Measurements from ENCODE around the gene IL21R.

Gene IL21R

DNA sequence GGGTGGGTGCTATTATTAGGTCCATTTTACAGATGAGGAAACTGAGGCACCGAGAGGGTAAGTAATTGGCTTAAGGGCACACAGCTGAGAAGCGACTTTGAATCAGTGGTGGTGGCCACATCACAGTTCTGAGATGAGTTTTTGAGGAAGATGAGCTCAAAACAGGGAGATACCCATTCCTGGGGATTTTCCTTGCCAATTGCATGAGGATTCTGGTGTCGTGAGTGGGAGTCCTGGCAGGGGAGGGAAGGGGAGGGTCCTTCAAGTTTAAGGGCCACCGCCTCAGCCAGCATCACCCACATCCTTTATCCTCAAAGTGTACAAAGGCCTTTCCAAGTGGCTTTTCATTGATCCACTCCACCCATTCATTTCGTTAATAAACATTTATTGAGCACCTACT lies 45.3 kb downstream of the IL21R start:
- Histone ChIP-seq H3K4me2 (ENCODE audit: low read length) (no peak overlapping the region), H3K79me2 (ENCODE audit: control insufficient read depth, insufficient read depth, low read length) (no peaks in the 10 kb centered on the region), H2BK120ac (ENCODE audit: low read depth, low read length) (no peak overlapping the region), H3K18ac (ENCODE audit: low read length) (no peak overlapping the region), H3K4me1 (ENCODE audit: control insufficient read depth, low read depth, low read length) (no peaks in the 10 kb centered on the region), H3K4ac (ENCODE audit: low read depth, low read length) (no peak overlapping the region), H3K27ac (ENCODE audit: low read depth, low read length) (no peak overlapping the region), H2BK15ac (replicated peaks; ENCODE audit: low read depth) (no peak overlapping the region), H3K23ac (ENCODE audit: low read length) (no peak overlapping the region), H4K8ac (ENCODE audit: low read depth, low read length) (no peak overlapping the region), H2AK5ac (ENCODE audit: low read length) (no peak overlapping the region), H3K9ac (ENCODE audit: low read length) (no peak overlapping the region), H3K36me3 (ENCODE audit: control insufficient read depth, insufficient read depth, low read length) (no peaks in the 10 kb centered on the region), H3K79me1 (ENCODE audit: low read length) (no peaks in the 10 kb centered on the region), H3K56ac (ENCODE audit: low read length) (no peak overlapping the region), H4K5ac (ENCODE audit: low read length) (no peak overlapping the region), H3K4me3 (ENCODE audit: low read length) (no peak overlapping the region), H3K27me3 (ENCODE audit: insufficient read depth, low read length, poor library complexity) (no peaks in the 10 kb centered on the region), H2BK5ac (ENCODE audit: low read length) (no peak overlapping the region)
- no CpG with 5 or more reads among the region's 5 CpGs for WGBS (ENCODE audit: extremely low coverage, insufficient coverage, low lambda C conversion rate)
- no peak for DNase-seq

DNA sequence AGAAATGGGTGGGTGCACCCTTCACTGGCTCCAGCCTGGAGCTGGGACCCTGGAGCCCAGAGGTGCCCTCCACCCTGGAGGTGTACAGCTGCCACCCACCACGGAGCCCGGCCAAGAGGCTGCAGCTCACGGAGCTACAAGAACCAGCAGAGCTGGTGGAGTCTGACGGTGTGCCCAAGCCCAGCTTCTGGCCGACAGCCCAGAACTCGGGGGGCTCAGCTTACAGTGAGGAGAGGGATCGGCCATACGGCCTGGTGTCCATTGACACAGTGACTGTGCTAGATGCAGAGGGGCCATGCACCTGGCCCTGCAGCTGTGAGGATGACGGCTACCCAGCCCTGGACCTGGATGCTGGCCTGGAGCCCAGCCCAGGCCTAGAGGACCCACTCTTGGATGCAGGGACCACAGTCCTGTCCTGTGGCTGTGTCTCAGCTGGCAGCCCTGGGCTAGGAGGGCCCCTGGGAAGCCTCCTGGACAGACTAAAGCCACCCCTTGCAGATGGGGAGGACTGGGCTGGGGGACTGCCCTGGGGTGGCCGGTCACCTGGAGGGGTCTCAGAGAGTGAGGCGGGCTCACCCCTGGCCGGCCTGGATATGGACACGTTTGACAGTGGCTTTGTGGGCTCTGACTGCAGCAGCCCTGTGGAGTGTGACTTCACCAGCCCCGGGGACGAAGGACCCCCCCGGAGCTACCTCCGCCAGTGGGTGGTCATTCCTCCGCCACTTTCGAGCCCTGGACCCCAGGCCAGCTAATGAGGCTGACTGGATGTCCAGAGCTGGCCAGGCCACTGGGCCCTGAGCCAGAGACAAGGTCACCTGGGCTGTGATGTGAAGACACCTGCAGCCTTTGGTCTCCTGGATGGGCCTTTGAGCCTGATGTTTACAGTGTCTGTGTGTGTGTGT lies 46.8 kb downstream of the IL21R start:
- H3K23ac ChIP-seq (ENCODE audit: low read length), result no peak overlapping the region
- H2BK120ac ChIP-seq (ENCODE audit: low read depth, low read length), result no peak overlapping the region
- no peak overlapping the region for H2AK5ac ChIP-seq (ENCODE audit: low read length)
- H3K56ac ChIP-seq (ENCODE audit: low read length), result no peak overlapping the region
- WGBS (ENCODE audit: extremely low coverage, insufficient coverage, low lambda C conversion rate), result no CpG with 5 or more reads among the region's 19 CpGs
- H2BK5ac ChIP-seq (ENCODE audit: low read length), result no peak overlapping the region
- H3K27me3 ChIP-seq (ENCODE audit: insufficient read depth, low read length, poor library complexity), result no peaks in the 10 kb centered on the region
- no peak overlapping the region for H3K27ac ChIP-seq (ENCODE audit: low read depth, low read length)
- no peak overlapping the region for H3K4me2 ChIP-seq (ENCODE audit: low read length)
- H3K36me3 ChIP-seq (ENCODE audit: control insufficient read depth, insufficient read depth, low read length), result no peaks in the 10 kb centered on the region
- no peak overlapping the region for H2BK15ac ChIP-seq (replicated peaks; ENCODE audit: low read depth)
- no peak overlapping the region for H3K9ac ChIP-seq (ENCODE audit: low read length)
- no peaks in the 10 kb centered on the region for H3K4me1 ChIP-seq (ENCODE audit: control insufficient read depth, low read depth, low read length)
- H4K5ac ChIP-seq (ENCODE audit: low read length), result no peak overlapping the region
- no peak overlapping the region for H3K4me3 ChIP-seq (ENCODE audit: low read length)
- no peaks in the 10 kb centered on the region for H3K79me2 ChIP-seq (ENCODE audit: control insufficient read depth, insufficient read depth, low read length)
- no peak overlapping the region for H4K8ac ChIP-seq (ENCODE audit: low read depth, low read length)
- no peak overlapping the region for H3K4ac ChIP-seq (ENCODE audit: low read depth, low read length)
- DNase-seq, result no peak
- no peaks in the 10 kb centered on the region for H3K79me1 ChIP-seq (ENCODE audit: low read length)
- H3K18ac ChIP-seq (ENCODE audit: low read length), result no peak overlapping the region

DNA sequence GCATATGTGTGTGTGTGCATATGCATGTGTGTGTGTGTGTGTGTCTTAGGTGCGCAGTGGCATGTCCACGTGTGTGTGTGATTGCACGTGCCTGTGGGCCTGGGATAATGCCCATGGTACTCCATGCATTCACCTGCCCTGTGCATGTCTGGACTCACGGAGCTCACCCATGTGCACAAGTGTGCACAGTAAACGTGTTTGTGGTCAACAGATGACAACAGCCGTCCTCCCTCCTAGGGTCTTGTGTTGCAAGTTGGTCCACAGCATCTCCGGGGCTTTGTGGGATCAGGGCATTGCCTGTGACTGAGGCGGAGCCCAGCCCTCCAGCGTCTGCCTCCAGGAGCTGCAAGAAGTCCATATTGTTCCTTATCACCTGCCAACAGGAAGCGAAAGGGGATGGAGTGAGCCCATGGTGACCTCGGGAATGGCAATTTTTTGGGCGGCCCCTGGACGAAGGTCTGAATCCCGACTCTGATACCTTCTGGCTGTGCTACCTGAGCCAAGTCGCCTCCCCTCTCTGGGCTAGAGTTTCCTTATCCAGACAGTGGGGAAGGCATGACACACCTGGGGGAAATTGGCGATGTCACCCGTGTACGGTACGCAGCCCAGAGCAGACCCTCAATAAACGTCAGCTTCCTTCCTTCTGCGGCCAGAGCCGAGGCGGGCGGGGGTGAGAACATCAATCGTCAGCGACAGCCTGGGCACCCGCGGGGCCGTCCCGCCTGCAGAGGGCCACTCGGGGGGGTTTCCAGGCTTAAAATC lies 47.6 kb downstream of the IL21R start:
- H3K4me3 ChIP-seq (ENCODE audit: low read length), result no peak overlapping the region
- H3K4me1 ChIP-seq (ENCODE audit: control insufficient read depth, low read depth, low read length), result no peaks in the 10 kb centered on the region
- no peak overlapping the region for H2BK5ac ChIP-seq (ENCODE audit: low read length)
- H3K4me2 ChIP-seq (ENCODE audit: low read length), result no peak overlapping the region
- no peaks in the 10 kb centered on the region for H3K36me3 ChIP-seq (ENCODE audit: control insufficient read depth, insufficient read depth, low read length)
- no peak overlapping the region for H2BK15ac ChIP-seq (replicated peaks; ENCODE audit: low read depth)
- no peaks in the 10 kb centered on the region for H3K79me1 ChIP-seq (ENCODE audit: low read length)
- no peak overlapping the region for H3K9ac ChIP-seq (ENCODE audit: low read length)
- H4K8ac ChIP-seq (ENCODE audit: low read depth, low read length), result no peak overlapping the region
- H3K18ac ChIP-seq (ENCODE audit: low read length), result no peak overlapping the region
- H2AK5ac ChIP-seq (ENCODE audit: low read length), result no peak overlapping the region
- no peak overlapping the region for H3K56ac ChIP-seq (ENCODE audit: low read length)
- no peak for DNase-seq
- no peaks in the 10 kb centered on the region for H3K79me2 ChIP-seq (ENCODE audit: control insufficient read depth, insufficient read depth, low read length)
- no peak overlapping the region for H3K4ac ChIP-seq (ENCODE audit: low read depth, low read length)
- no peak overlapping the region for H3K27ac ChIP-seq (ENCODE audit: low read depth, low read length)
- no peak overlapping the region for H2BK120ac ChIP-seq (ENCODE audit: low read depth, low read length)
- H3K23ac ChIP-seq (ENCODE audit: low read length), result no peak overlapping the region
- H4K5ac ChIP-seq (ENCODE audit: low read length), result no peak overlapping the region
- WGBS (ENCODE audit: extremely low coverage, insufficient coverage, low lambda C conversion rate), result no CpG with 5 or more reads among the region's 31 CpGs
- H3K27me3 ChIP-seq (ENCODE audit: insufficient read depth, low read length, poor library complexity), result no peaks in the 10 kb centered on the region

DNA sequence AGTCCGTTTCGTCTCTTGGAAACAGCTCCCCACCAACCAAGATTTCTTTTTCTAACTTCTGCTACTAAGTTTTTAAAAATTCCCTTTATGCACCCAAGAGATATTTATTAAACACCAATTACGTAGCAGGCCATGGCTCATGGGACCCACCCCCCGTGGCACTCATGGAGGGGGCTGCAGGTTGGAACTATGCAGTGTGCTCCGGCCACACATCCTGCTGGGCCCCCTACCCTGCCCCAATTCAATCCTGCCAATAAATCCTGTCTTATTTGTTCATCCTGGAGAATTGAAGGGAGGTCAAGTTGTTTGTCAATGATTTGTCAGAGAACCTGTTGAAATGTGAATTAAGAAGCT lies 48.2 kb downstream of the IL21R start:
- no CpG with 5 or more reads among the region's 5 CpGs for WGBS (ENCODE audit: extremely low coverage, insufficient coverage, low lambda C conversion rate)
- H3K4me2 ChIP-seq (ENCODE audit: low read length), result no peak overlapping the region
- no peak overlapping the region for H2BK120ac ChIP-seq (ENCODE audit: low read depth, low read length)
- no peak overlapping the region for H3K4ac ChIP-seq (ENCODE audit: low read depth, low read length)
- H3K18ac ChIP-seq (ENCODE audit: low read length), result no peak overlapping the region
- H3K79me1 ChIP-seq (ENCODE audit: low read length), result no peaks in the 10 kb centered on the region
- no peak overlapping the region for H3K4me3 ChIP-seq (ENCODE audit: low read length)
- H3K23ac ChIP-seq (ENCODE audit: low read length), result no peak overlapping the region
- H3K79me2 ChIP-seq (ENCODE audit: control insufficient read depth, insufficient read depth, low read length), result no peaks in the 10 kb centered on the region
- H3K27ac ChIP-seq (ENCODE audit: low read depth, low read length), result no peak overlapping the region
- no peak overlapping the region for H2BK5ac ChIP-seq (ENCODE audit: low read length)
- no peak overlapping the region for H3K56ac ChIP-seq (ENCODE audit: low read length)
- H4K8ac ChIP-seq (ENCODE audit: low read depth, low read length), result no peak overlapping the region
- H4K5ac ChIP-seq (ENCODE audit: low read length), result no peak overlapping the region
- no peak overlapping the region for H3K9ac ChIP-seq (ENCODE audit: low read length)
- no peaks in the 10 kb centered on the region for H3K36me3 ChIP-seq (ENCODE audit: control insufficient read depth, insufficient read depth, low read length)
- H2AK5ac ChIP-seq (ENCODE audit: low read length), result no peak overlapping the region
- H3K27me3 ChIP-seq (ENCODE audit: insufficient read depth, low read length, poor library complexity), result no peaks in the 10 kb centered on the region
- no peak for DNase-seq
- H2BK15ac ChIP-seq (replicated peaks; ENCODE audit: low read depth), result no peak overlapping the region
- H3K4me1 ChIP-seq (ENCODE audit: control insufficient read depth, low read depth, low read length), result no peaks in the 10 kb centered on the region

DNA sequence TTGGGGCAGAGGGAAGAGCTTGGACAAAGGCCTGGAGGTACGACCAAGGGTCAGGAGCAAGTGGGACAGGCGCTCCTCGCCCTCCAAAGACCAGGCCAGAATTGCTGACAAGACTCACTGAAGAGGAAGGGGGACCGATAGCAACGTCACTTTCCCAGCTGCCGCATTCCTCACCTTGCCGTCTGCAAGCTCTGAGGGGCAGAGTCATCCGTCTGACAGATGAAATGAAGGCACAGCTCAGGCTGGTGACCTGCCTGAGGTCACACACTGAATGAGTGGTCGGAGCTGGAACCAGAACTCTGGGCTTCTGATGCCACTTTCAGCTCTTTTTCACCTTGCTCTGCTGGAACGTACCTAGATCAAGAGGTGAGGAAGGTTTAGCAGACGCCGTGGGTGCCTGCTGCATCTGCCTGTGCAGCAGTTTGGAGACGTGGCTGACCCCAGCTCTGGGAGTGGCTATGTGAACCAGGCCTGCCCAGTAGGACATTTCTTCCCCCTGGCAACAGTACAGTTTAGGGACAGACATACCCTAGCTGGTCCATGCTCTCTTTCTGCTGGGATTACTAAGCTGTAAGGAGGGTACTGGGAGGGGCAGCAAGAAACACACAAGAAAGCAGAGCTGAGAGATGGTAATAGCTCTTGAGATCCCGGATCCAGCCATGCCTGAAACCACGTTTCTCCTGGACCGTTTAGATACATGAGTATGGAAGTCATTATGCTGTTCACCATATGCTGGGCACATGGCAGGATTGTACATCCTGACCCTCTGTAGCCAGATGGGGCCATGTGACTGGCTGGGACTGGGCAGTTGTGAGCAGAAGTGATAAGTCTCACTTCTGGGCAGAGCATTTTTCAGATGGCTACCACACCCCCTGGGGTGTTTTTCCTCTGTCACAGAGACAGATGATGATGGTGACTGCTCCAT lies 50.9 kb downstream of the IL21R start:
- H3K27me3 ChIP-seq (ENCODE audit: insufficient read depth, low read length, poor library complexity), result no peaks in the 10 kb centered on the region
- H3K9ac ChIP-seq (ENCODE audit: low read length), result no peak overlapping the region
- no peak overlapping the region for H4K8ac ChIP-seq (ENCODE audit: low read depth, low read length)
- no peaks in the 10 kb centered on the region for H3K4me1 ChIP-seq (ENCODE audit: control insufficient read depth, low read depth, low read length)
- H3K18ac ChIP-seq (ENCODE audit: low read length), result no peak overlapping the region
- no peak overlapping the region for H4K5ac ChIP-seq (ENCODE audit: low read length)
- no peak overlapping the region for H3K4me3 ChIP-seq (ENCODE audit: low read length)
- WGBS (ENCODE audit: extremely low coverage, insufficient coverage, low lambda C conversion rate), result no CpG with 5 or more reads among the region's 16 CpGs
- H3K79me2 ChIP-seq (ENCODE audit: control insufficient read depth, insufficient read depth, low read length), result no peaks in the 10 kb centered on the region
- no peaks in the 10 kb centered on the region for H3K79me1 ChIP-seq (ENCODE audit: low read length)
- H3K4ac ChIP-seq (ENCODE audit: low read depth, low read length), result no peak overlapping the region
- H3K4me2 ChIP-seq (ENCODE audit: low read length), result no peak overlapping the region
- no peak overlapping the region for H3K23ac ChIP-seq (ENCODE audit: low read length)
- no peak overlapping the region for H3K56ac ChIP-seq (ENCODE audit: low read length)
- H2BK5ac ChIP-seq (ENCODE audit: low read length), result no peak overlapping the region
- no peak overlapping the region for H2BK15ac ChIP-seq (replicated peaks; ENCODE audit: low read depth)
- H2AK5ac ChIP-seq (ENCODE audit: low read length), result no peak overlapping the region
- H2BK120ac ChIP-seq (ENCODE audit: low read depth, low read length), result no peak overlapping the region
- no peaks in the 10 kb centered on the region for H3K36me3 ChIP-seq (ENCODE audit: control insufficient read depth, insufficient read depth, low read length)
- peak; percentile 50 for DNase-seq
- H3K27ac ChIP-seq (ENCODE audit: low read depth, low read length), result no peak overlapping the region
